Activated naive CD8-positive, alpha-beta T cell treated with anti-CD3 and anti-CD28 coated beads, Interleukin-2, amount 50 U/mL, for 16 hours (primary cell): Measurements from ENCODE around the gene CARS1.
A peak's percentile ranks its signal among the peaks of the same experiment; 100 is the strongest.

Source experiments
- DNase-seq: peaks from one replicate; pipeline ENCODE4 v3.0.0-alpha.2; 2020; ENCODE audit warnings: low read depth, low spot score

CARS1 gene

DNA sequence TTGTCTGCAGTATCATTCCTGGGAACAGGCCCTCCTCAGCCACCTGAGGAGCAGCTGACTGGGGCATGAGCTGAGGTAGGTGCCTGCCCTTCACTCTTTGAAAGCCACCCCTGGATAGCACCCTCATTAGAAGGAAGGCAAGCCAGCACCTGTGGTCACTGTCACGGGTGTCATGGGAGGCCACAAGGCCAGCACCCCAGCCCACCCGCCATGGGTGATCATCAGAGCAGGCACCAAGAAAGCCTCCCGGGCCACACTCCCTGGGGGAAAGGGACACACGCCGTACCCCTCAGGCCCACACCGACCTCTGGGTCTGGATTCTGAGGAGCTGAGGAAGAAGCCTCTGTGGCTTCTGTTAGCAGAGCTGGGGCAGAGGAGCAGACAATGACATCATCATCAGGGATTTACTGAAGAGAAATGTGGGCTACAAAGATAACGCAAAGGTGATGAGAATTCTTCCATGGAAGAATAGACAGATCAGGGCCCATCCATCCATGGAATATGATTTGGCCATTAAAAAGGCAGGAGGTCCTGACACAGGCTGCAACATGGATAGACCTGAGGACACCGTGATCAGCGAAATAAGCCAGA is 48.4 kb downstream of the CARS1 start:
- no peak for DNase-seq

DNA sequence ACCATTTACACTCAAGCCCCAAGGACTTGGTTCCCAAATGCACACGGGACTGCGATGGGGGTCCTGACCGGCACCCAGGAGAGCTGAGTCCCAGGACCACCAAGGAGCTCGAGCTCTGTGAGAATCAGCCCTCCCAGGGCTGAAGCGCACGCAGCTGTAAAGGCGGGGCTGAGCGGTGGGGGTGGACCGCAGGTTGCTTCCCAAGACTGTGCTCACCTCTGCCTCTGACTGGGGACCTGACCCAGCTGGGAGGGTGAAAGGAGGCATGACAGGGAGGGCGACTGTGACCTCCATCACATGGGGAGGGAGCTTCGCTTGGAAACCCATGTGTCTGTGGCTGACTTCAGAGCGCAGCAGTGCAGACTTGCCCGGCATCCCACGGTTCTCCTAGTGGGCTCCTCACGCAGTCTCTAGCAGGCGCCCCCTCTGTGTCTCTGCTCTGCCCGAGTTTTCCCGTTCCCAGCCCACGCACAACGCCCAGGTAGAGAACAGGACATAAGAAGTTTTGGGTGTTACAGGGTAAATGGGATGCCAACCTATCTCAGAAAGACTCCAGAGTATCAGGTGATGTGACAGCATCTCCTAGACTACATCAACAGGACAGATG is 49.7 kb downstream of the CARS1 start:
- no peak for DNase-seq

DNA sequence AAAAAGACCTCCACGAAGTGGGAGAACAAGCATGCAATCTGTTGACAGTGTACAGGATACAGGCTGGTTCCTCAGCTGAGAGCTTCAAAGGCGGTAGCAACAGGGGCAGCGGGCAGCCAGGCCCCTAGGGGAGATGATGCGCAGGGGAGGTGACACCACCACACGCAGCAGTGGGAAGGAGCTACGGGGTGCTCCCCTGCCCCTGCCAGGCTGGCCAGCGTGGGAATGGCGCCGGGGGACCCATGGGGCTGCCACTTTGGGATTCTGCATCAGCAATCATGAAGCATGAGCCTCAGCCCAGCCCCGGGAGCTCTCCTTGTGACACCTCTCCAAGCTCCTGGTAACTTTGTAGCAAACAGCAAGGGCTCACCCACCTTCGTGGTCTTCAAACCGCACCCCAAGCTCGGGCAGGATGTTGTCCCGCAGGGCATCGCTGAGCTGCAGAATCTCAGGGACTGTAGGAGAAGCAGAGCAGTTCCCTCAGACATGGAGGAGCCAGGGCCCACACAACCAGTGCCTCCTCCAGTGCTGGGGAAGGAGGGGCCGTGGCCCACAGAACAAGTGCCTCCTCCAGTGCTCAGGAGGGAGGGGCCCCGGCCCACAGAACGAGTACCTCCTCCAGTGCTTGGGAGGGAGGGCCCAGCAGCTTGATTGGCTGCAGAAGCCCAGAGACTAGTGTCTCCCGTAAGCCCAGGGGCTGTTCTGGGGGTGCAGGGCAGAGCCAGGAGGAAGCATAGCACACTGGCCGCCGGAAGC is 50.5 kb downstream of the CARS1 start:
- DNase-seq, result no peak

DNA sequence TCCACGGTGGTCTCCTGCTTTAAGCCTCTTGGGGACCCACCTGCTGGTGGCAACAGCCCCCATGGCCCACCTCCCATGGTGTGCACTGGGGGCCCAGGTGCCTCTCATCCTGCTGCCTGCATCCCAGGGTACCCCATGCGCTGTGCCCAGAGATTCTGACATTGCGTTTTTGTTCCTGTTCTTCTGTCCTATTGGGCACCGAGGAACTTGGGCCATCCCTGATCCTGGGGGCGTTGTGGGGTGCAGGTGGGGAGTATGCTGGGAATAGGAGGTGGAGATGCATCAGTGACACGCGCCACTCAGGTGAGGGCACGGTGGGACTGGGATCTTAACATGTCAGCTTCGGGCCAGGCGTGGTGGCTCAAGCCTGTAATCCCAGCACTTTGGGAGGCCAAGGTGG is 52.7 kb downstream of the CARS1 start:
- no peak for DNase-seq

DNA sequence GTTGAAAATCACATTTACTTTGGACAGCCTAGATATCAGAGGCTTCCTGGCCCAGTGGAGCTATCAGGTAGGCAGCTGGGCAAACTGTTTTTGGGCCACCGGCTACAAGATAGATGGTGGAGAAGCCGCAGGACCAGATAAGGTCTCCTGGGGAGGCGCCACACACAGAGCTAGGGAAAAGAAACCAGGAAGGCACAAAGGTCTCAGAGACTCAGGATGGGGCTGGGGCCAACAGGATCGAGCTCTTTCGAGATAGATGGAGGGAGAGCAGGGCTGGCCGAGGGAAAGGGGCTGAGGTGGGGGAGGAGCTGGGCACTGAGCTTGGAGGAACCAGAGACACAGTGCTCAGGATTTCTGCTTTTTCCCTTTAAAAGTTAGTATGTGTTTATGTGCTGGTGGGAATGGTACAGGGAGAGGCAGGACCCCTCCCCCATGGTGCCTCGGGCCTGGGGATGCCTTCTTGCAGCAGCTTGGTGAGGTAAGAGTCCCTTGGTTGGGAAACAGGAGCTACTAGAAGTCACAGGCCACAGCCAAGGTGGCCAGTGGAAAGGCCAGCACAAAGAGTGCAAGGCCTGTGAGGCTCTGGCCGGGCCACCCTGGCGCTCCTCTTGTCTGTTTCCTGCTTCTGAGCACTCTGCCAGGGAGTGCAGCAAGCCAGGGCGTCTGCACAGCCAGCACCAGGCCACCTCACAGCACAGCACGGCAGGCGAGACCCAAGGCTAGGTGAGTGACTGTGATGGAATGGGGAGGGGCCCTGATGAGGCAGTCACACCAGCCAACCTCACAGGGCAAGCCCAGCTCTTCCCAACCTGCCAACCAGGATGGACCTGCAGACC is 53.6 kb downstream of the CARS1 start:
- DNase-seq, result no peak

DNA sequence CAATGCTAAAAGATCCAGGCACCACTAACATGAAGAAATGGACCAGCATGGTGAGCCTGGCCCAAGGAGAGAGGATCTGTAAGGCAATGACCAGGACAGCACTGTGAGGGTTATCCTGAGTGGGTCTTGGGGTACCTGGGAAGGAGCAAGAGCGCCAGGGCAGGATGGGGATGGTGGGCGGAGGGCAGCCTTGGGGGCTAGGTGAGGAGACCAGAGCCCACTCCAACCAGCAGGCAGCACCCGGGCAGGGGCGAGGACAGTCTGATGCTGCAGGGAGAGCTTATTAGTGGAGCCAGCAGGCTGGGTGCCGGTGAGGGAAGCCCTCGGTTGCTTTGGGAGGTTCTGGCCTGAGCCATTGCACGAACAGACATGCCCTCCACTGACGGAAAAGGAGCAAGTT is 54.4 kb downstream of the CARS1 start:
- DNase-seq, result no peak

GRCh38 chr11:3002351-3002861 is 54.8 kb downstream of the CARS1 start:
- DNase-seq, result no peak

GRCh38 chr11:3001496-3001895 is 55.7 kb downstream of the CARS1 start:
- no peak for DNase-seq

GRCh38 chr11:3000032-3000961 is 56.9 kb downstream of the CARS1 start:
- no peak for DNase-seq

GRCh38 chr11:2999464-2999998 is 57.7 kb downstream of the CARS1 start:
- DNase-seq, result no peak

DNA sequence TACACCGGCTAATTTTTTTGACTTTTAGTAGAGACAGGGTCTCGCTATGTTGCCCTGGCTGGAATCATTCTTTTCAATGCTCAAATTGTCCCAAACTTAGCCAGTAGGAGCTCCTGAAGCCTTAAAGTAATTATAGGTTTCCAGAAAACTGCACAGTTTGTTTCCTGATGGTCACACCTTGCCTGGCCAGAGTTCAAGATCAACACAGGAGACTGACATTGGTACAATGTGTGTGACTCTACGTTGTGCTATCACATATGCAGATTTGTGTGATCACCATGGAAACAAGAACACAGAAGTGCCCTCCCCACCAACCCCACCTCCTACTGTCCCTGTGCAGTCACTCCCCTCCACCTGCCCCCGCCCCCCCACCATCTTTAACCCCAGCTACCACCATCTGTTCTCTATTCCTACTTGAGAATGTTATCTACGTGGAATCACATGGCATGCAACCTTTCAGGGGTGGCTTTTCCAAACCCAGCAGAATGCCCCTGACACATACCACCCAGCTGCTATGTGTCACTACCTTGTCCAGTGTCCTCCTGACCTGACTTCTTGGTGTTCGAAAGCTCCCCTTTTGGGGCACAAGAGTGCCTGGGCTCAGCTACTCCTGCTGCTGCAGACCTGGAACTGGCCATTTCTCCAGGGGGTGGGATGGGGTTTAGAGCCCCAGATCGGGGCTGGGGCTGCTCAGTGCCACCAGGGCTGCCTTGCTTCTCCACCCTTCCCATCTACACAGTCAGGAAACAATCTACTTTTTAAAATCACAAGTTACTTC is 59.0 kb downstream of the CARS1 start:
- DNase-seq, result no peak

- no peak for DNase-seq
Observed at GRCh38 chr11:2997406-2997805, 59.8 kb downstream of the CARS1 start.

- DNase-seq, result no peak
Observed at GRCh38 chr11:2996976-2997375, 60.2 kb downstream of the CARS1 start.

DNA sequence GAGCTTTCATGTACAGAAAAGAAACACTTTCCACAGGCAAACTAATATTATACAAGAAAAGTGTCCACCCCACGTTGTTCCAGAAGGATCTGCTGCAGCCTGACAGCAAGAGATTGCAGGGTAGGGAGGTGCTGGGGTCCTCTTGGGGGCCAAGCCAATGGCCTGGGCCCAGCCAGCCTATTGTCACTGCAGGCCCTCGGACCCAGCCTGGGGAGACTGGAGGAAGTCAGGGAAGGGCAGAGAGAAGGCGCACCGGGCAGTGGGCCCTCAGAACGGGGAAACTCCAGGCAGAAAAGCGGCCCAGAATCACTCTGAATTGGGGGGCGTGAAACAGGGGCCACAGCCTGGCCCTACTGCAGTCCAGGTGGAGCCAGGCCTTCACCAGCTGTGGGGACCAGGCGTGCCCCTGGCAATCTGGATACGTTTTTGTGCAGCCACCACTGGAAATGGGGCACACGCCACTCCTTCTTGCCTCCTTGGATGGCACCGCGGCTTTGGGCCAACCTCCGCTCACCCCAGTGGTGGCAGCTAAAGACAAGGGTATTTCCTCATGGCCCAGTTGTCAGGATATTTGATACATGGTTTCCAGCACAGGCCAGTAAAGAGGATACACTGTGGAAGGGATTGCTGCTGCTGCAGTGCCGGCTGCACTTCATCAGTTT is 61.2 kb downstream of the CARS1 start:
- no peak for DNase-seq

- no peak for DNase-seq
Observed at GRCh38 chr11:2995031-2995561, 62.1 kb downstream of the CARS1 start.

DNA sequence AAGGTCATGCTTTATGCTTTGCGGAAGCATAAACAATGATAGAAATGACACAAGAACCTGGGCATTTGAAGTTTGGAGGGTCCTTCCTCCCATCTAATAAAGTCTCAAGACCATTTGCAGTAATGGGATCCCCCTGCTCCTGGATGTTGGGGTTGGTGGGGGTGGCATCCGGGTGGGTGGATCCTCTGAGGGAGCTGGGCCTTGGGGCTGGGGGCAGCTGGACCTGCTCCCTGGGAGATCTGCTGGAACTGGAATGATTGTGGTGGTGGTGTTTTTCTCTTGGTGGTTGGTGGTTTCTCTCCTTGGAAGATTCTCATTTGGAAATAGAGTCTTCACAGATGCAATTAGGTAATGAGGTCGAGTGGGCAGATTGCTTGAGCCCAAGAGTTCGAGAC is 62.9 kb downstream of the CARS1 start:
- DNase-seq, result no peak

DNA sequence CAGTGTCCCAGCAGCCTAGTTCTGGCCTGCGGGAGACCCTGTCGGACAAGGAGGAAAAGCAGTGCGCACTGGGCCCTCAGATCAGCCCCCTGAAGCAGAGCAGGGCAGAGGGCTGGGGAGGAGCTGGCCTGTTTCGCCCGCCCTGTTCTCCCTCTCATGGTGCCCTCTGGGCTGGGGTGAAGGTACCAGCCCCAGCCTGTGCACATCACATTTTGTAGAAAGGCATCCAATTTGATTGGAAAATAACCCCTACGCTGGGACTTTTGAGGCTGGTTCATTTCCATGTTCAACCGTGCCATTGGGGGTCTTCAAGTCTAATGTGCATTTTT is 64.3 kb downstream of the CARS1 start:
- no peak for DNase-seq

GRCh38 chr11:2992234-2992996 is 64.8 kb downstream of the CARS1 start, which contains the start of gene NAP1L4:
Gene NAP1L4 (minus strand): TSS chr11:2992329. CDS start chr11:2979220, 13,109 bp downstream.
- DNase-seq, result peak; percentile 84
